Left cardiac atrium (tissue), 4 donors: ENCODE data around the gene ADGRA3. TPM values are rescaled to one million over a fixed set of nuclear protein-coding genes. Genes with fewer than 3 reads are reported as not detected.
"Not testable (repeated sequence)": the region's sequence is repeated elsewhere in the genome, so short reads cannot be mapped to it uniquely, and the experiment has no call there.

Experiments used
- ATAC-seq, 2 donors: fragments of 200-7000 bp; cut with Tn5 transposase; one replicate each; pipeline ENCODE4 v1.9.1; 2020; ENCODE audit warnings: mild to moderate bottlenecking in 2 of 2, moderate library complexity in 2 of 2
- DNase-seq: peaks from one replicate; pipeline ENCODE4 v3.0.0-alpha.2; 2020
- intact Hi-C, 2 donors: fragments of 100-400 bp; cut with DNase I; formaldehyde crosslinking; loops; one replicate each; pipeline versions ENCODE4 v1.14.1 to v1.15.1; 2022 to 2023
- total RNA-seq, 2 donors: library from RNA; stranded (reverse); fragmentation: NEBNext Ultra II Directional; extraction: Animal tissue kit (Norgen Biotek cat#: 25700); gene quantifications; one replicate each; pipeline ENCODE4 v1.2.1, GENCODE V29; 2021
- donor health status: DM: no; HTN: yes; CAD: no.
- donor health status: DM: no; HTN: yes; CAD: no; lungs with severe emphysema.
- donor health status: DM: yes; HTN: yes; CAD: no.
- donor health status: Dilated cardiomyopathy.

ADGRA3 gene
- total RNA-seq, 2 donors from 2014 or later = 19.3 to 28.0 TPM

- DNase-seq (no peak), ATAC-seq (peak in 1 of 2 donors; percentile 53)
- intact Hi-C loops = no loop called here
These were observed 30.1 kb downstream of the ADGRA3 start for GRCh38 chr4:22485737-22486136.

DNA sequence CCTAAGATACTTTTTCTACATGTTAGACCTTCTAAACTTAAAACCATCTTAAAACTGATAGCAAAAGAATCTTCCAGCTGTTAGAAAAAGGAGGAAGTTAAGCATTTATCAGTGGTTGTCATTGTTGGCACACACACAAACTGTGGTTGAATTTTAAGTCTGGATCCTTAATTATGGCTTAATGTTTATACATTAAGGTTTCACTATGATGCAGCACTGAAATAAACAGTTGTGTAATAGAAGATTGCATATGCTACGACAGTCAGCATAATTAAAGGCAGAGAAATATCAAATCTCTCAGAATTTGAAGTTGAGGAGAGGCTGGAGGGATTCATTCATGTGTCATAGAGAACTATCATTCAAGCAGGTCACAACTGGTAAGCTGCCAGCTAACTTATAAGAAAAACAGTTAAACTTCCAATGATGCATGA, 32.3 kb downstream of the ADGRA3 start:
- intact Hi-C loops = no loop called here
- DNase-seq = no peak
- ATAC-seq = no peak

DNA sequence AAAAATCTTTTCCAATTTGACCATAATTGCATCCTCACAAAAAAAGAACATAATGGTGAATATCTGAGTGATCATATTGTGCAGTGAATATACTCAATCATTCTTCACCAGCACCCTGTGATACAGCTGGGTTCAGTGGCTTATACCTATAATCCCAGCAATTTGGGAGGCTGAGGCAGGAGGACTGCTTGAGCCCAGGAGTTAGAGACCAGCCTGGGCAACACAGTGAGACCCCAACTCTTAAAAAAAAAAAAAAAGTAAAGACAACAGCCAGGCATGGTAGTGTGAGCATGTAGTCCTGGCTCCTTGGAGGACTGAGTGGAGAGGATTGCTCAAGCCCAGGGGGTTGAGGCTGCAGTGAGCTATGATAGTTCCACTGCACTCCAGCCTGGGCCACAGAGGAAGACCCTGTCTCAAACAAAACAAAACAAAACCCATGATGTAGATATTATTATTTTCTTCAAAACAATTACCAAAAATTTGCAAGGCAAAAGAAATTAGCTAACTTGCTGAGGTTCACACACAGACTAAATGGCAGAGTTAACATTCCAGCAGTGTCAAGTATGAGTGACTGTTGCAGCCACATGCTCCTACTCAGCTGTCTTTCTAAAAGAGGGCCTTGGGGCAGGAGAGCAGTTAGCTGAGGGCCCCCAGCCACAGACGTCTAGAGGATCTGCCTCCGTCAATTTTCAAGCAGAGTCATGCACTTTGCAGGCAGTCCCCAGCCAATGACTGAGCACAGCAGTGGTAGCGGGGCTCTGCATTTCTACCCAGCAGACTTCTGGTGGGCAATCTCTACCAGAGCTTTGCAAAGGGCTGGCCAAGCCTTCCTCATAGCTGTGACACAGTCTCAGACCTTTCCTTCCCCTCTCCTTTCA, 33.4 kb downstream of the ADGRA3 start:
- intact Hi-C loops = no loop called here
- no peak for ATAC-seq
- DNase-seq = no peak

GRCh38 chr4:22480675-22481327, 35.1 kb downstream of the ADGRA3 start:
- ATAC-seq = peak in 1 of 2 donors; percentile 34
- intact Hi-C loops = no loop called here
- no peak for DNase-seq

DNA sequence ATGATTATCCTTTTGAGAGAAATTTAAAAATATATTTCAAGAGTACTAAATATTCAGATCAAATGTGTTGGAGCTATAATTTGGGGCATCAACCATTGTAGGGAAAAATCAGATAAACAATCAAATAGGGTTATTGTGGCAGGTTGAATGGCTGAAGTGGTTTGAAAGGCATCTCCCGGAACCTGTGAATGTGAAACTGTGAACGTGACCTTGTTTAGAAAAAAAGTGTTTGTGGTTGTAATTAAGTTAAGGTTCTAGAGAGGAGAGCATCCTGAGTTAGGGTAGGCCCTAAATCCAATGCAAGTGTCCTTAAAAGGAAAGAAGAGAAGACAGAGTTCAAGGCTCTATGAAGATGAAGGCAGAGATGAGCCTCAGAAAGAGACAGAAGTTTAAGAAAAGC, 37.4 kb downstream of the ADGRA3 start:
- intact Hi-C loops = no loop called here
- ATAC-seq = no peak
- no peak for DNase-seq

GRCh38 chr4:22477813-22478182, 38.1 kb downstream of the ADGRA3 start:
- no peak for DNase-seq
- intact Hi-C loops = no loop called here
- ATAC-seq = no peak

DNA sequence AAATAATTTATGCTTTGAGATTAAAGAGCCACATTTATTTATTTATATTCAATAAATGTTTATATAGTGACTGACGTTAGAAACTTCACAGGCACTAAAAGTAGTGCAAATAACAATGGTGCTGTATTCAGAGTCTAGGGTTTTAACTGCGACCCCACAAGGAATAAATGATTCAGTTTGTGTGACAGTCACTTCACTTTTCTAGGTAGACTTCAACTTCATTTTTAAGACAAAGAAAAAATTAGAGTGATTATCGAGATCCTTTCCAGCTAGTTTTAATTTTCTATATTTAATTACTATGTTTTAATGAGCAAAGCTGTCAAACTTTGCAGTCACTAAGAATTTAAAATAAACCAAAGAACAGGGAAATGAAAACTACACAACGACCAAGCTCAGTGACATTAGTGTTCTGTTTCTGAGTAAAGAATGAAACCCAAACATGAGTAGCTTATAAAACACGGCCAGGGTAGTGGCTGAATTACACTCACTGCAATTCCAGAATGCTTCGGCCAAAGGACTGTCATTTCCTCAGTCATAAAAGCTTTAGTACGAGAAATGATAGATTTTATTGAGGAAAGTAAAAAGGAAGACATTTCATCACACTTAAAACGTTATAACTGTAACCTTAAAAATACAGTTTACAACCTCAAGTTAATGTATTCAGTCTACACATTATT, 38.6 kb downstream of the ADGRA3 start:
- no peak for ATAC-seq
- DNase-seq = no peak
- intact Hi-C loops = no loop called here

DNA sequence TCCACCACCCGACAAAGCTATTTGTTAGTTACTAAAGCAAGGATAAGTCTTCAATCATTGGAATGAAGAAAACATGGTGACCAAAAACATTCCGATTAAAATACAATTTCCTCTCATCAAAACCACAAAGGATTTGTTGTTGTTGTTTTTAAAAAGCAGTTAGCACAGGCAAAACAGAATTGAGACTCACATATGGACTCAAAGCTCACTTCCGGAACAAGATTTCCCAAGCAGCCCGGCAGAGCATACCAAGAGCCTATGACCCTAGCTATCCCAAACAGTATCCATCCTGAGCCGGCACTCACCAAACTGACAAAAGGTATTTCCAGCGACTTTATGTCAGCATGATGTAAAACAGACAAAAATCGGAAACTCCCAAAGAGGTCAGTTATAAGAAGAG, 39.9 kb downstream of the ADGRA3 start:
- ATAC-seq (no peak), DNase-seq (no peak)
- intact Hi-C loops = no loop called here

DNA sequence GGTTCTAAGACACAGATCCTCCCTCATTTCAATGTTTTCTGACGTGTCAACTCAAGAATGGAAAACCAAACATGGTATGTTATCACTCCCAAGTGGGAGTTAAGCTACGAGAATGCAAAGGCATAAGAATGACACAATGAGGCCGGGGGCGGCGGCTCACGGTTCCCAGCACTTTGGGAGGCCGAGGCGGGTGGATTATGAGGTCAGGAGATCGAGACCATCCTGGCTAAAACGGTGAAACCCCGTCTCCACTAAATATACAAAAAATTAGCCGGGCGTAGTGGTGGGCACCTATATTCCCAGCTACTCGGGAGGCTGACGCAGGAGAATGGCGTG, 40.6 kb downstream of the ADGRA3 start:
- intact Hi-C loops, DNase-seq: not testable (repeated sequence)
- peak in 1 of 2 donors; percentile 17 for ATAC-seq

DNA sequence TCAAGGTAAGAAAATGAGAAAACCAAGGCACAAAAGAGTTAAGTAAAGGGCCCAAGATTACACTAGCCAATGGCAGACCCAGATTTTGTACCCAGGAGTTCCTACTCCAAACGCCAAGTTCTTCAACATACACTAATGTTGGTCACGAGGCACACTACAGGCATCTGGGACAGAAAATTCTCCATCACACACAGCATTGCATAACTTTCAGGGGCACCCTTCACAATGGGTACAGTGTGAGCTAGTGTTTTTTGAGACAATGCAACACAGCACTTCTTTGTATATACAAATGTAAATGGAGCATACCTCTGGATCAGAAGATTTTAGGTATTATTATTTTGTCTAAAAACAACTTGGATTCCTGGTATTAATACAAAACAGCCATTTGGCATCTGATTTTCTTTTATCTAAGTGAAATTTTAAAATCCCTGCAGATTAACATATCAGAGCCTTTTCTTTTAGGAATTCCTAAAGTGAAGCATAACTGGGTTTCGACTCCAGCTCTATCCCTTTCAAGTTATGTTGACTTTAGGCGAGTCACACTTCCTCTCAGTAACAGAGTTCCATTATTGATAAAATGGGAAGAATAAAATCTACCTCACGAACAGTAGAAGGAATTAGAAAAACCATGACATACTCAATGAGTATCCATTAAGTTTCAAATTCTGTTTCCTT, 41.1 kb downstream of the ADGRA3 start:
- DNase-seq (no peak), ATAC-seq (no peak)
- intact Hi-C loops = no loop called here

DNA sequence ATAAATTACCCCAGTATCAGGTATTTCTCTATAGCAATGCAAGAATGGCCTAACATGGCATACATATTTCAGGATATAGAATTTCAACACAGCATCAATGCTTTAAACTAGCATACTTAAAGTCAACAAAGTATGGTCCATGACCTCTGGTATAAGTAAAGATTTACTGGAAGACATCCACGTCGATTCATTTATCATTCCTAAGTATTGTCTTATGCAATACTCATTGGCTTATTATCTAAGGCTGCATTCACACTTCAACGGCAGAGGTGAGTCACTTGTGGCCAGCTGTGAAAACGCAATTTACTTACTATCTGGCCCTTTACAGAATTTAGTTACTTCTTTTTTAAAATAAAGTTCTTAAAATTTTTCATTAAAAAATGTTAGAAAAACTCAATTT, 42.6 kb downstream of the ADGRA3 start:
- no peak for DNase-seq
- ATAC-seq = peak in 1 of 2 donors; percentile 64
- intact Hi-C loops = no loop called here

DNA sequence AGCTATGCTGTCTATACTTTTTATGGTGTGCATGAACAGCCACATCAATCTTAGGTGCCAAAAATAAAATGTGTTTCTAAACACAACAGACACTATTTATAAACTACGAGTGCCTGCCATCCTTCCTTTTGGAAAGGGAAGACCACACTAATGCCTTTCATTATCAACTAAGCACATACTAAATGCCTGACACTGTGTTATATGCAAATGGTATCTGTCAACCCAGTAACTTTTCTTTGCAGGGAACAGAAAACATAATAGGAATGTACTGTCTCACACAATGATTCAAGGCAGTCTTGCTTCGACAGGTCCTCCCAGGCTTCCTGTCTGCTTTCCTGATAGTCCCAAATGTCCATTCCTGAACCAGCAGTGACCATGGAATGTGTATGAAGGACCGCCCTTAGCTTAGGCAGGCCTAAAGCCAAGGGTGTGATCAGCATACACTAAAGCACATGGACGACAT, 43.8 kb downstream of the ADGRA3 start:
- DNase-seq = no peak
- ATAC-seq = peak; percentile 59 to 64
- intact Hi-C loops = no loop called here

GRCh38 chr4:22471419-22471818, 44.4 kb downstream of the ADGRA3 start:
- DNase-seq (no peak), ATAC-seq (peak in 1 of 2 donors; percentile 58)
- intact Hi-C loops = no loop called here

- ATAC-seq (peak; percentile 14 to 64), DNase-seq (no peak)
- intact Hi-C loops = no loop called here
These were observed 49.3 kb downstream of the ADGRA3 start for GRCh38 chr4:22466581-22466980.

- intact Hi-C loops = no loop called here
- DNase-seq (no peak), ATAC-seq (no peak)
These were observed 49.9 kb downstream of the ADGRA3 start for GRCh38 chr4:22465996-22466395.

GRCh38 chr4:22465349-22465748, 50.5 kb downstream of the ADGRA3 start:
- no peak for ATAC-seq
- intact Hi-C loops = no loop called here
- DNase-seq = no peak

GRCh38 chr4:22463179-22463578, 52.7 kb downstream of the ADGRA3 start:
- DNase-seq (no peak), ATAC-seq (no peak)
- intact Hi-C loops = no loop called here

GRCh38 chr4:22462688-22463087, 53.2 kb downstream of the ADGRA3 start:
- intact Hi-C loops = no loop called here
- no peak for ATAC-seq

GRCh38 chr4:22460266-22460665, 55.6 kb downstream of the ADGRA3 start:
- ATAC-seq = no peak
- DNase-seq = no peak
- intact Hi-C loops = no loop called here

More at GRCh38 chr4:22462688-22463087, 53.2 kb downstream of the ADGRA3 start:
- DNase-seq = no peak

DNA sequence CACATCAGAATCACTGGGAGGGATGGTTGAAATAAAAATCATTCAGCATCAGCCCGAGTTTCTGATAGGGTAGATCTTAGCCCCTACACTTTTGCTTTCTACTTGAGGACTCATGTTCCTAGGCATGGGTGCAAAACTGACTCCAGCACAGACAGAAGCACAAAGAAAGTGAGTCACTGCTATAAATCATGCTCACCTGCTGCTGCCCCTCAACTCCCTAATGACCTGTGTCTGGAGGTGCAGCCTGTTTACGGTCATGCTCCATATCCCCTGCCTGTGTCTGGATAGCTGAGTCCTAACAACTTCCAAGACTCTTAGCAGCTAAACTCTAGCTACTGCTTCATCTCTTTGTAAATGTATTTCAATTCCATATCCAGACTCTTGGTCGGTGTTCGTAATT, 57.8 kb downstream of the ADGRA3 start:
- intact Hi-C loops = no loop called here
- ATAC-seq = no peak

More for the DNA sequence above, 57.8 kb downstream of the ADGRA3 start:
- DNase-seq = no peak
